HepG2 (cell line): ENCODE results near the gene RMI1. TPM values are rescaled to one million over a fixed set of nuclear protein-coding genes. Genes with fewer than 3 reads are reported as not detected.
A peak's percentile ranks its signal among the peaks of the same experiment; 100 is the strongest.

Experiments
- ATAC-seq: fragments of 200-7000 bp; cut with Tn5 transposase; 3 replicates; pipeline ENCODE4 v1.9.1; 2020; ENCODE audit warnings: mild to moderate bottlenecking, moderate library complexity
- BruUV-seq: library from RNA; stranded (reverse); fragments of 400-500 nt; replicated peaks from 2 replicates; lab custom pipeline; 2021; lab: Mats Ljungman, UMichigan
- CTCF ChIA-PET: fragments of 300-600 bp; formaldehyde crosslinking; extraction: SDS; loops from one replicate; lab custom pipeline; 2021; ENCODE audit warnings: low total read pairs, inconsistent platforms, low intra/inter-chr PET ratio; lab: Yijun Ruan, JAX
- POLR2A ChIA-PET: fragments of 350-600 bp; sonication (Branson Sonifier 250); formaldehyde crosslinking; loops from one replicate; lab custom pipeline; 2020; ENCODE audit warnings: antibody characterized with exemption, inconsistent platforms; lab: Yijun Ruan, JAX
- DNase-seq: peaks from one replicate; pipeline ENCODE4 v3.0.0-alpha.2; 2015; ENCODE audit warnings: low spot score
- FAIRE-seq: peaks from 3 replicates; lab custom pipeline; 2011; peaks lifted over from hg19 to GRCh38; lab: Jason Lieb, UNC
- H2AFZ ChIP-seq: one replicate; pipeline ENCODE4 v1.6.1; 2011; ENCODE audit warnings: low read length, inconsistent platforms
- H3K27ac ChIP-seq: fragments of 300-600 bp; 3 replicates; pipeline ENCODE4 v1.8.0; 2011; ENCODE audit warnings: mixed run types, mild to moderate bottlenecking, mixed read lengths, low read length, inconsistent platforms; ENCODE audit not compliant: insufficient read depth; ENCODE audit errors: extremely low read length
- H3K27me3 ChIP-seq, 2 experiments: fragments of 200-600 bp in 1 of 2; 2 replicates in 1 of 2; 3 replicates in 1 of 2; pipeline versions ENCODE4 v1.6.0 to v1.8.0; 2011; ENCODE audit warnings: low read length in 2 of 2, mild to moderate bottlenecking in 2 of 2, moderate library complexity in 2 of 2, inconsistent platforms in 1 of 2; ENCODE audit not compliant: insufficient read depth in 2 of 2, control insufficient read depth in 1 of 2
- H3K36me3 ChIP-seq, 2 experiments: fragments of 200-600 bp in 1 of 2; replicated peaks in 1 of 2; 2 replicates in 1 of 2; 3 replicates in 1 of 2; pipeline versions ENCODE4 v1.5.1 to v1.8.0; 2011; ENCODE audit warnings: low read length in 2 of 2, inconsistent platforms in 1 of 2; ENCODE audit not compliant: insufficient read depth in 2 of 2, control insufficient read depth in 1 of 2
- H3K4me1 ChIP-seq: 2 replicates; pipeline ENCODE4 v1.5.1; 2012; ENCODE audit warnings: low read length, inconsistent platforms; ENCODE audit not compliant: insufficient read depth
- H3K4me2 ChIP-seq: 2 replicates; pipeline ENCODE4 v1.6.0; 2011; ENCODE audit warnings: low read depth, low read length, inconsistent platforms
- H3K4me3 ChIP-seq, 3 experiments: fragments of 200-600 bp in 1 of 3; sonication (generic), shearing (Covaris generic) in 1 of 3; replicated peaks in 1 of 3; 2 replicates each; pipeline ENCODE4 v1.5.1; 2011 to 2016; ENCODE audit warnings: low read length in 3 of 3, inconsistent platforms in 2 of 3, low read depth in 2 of 3, mild to moderate bottlenecking in 2 of 3, control low read depth in 1 of 3, mixed read lengths in 1 of 3; ENCODE audit not compliant: insufficient read depth in 1 of 3
- H3K79me2 ChIP-seq: one replicate; pipeline ENCODE4 v1.6.1; 2011; ENCODE audit warnings: low read length, inconsistent platforms; ENCODE audit not compliant: insufficient read depth
- H3K9ac ChIP-seq: 2 replicates; pipeline ENCODE4 v1.6.0; 2011; ENCODE audit warnings: mild to moderate bottlenecking, low read depth, low read length, inconsistent platforms; ENCODE audit not compliant: insufficient read depth
- H3K9me3 ChIP-seq: 2 replicates; pipeline ENCODE4 v1.5.1; 2012; ENCODE audit warnings: mild to moderate bottlenecking, low read length
- H4K20me1 ChIP-seq: 2 replicates; pipeline ENCODE4 v1.6.0; 2011; ENCODE audit warnings: inconsistent platforms, mild to moderate bottlenecking, low read length, moderate library complexity; ENCODE audit not compliant: insufficient read depth
- DR1 ChIP-seq: sonication (generic); formaldehyde crosslinking; IDR thresholded peaks from 2 replicates; pipeline ENCODE4 v1.8.0; 2021; ENCODE audit warnings: mild to moderate bottlenecking, missing genetic modification reagents, inconsistent platforms
- HNF4G ChIP-seq, 2 experiments: sonication (generic) in 1 of 2; formaldehyde crosslinking in 1 of 2; IDR thresholded peaks; 2 replicates each; pipeline versions ENCODE4 v1.4.0 to v1.6.1; 2011 to 2020; ENCODE audit warnings: borderline replicate concordance in 2 of 2, low read depth in 2 of 2, mild to moderate bottlenecking in 2 of 2, low read length in 1 of 2, missing genetic modification reagents in 1 of 2, moderate library complexity in 1 of 2
- KMT2A ChIP-seq: sonication (generic); formaldehyde crosslinking; IDR thresholded peaks from 2 replicates; pipeline ENCODE4 v1.4.0; 2020; ENCODE audit warnings: missing genetic modification reagents
- MAFF ChIP-seq: IDR thresholded peaks from 2 replicates; pipeline ENCODE4 v1.6.1; 2011; ENCODE audit warnings: low read depth, low read length, improper control_type of control experiment
- RFXAP ChIP-seq: sonication (generic); formaldehyde crosslinking; IDR thresholded peaks from 2 replicates; pipeline ENCODE4 v1.4.0; 2020; ENCODE audit warnings: missing genetic modification reagents, borderline replicate concordance
- SNAPC2 ChIP-seq: sonication (generic); formaldehyde crosslinking; IDR thresholded peaks from 2 replicates; pipeline ENCODE4 v1.8.1; 2022; ENCODE audit warnings: mild to moderate bottlenecking, missing genetic modification reagents
- TEAD2 ChIP-seq: sonication (generic); formaldehyde crosslinking; IDR thresholded peaks from 2 replicates; pipeline ENCODE4 v1.9.0; 2021; ENCODE audit warnings: missing genetic modification reagents
- ZBTB8A ChIP-seq: sonication (generic); formaldehyde crosslinking; IDR thresholded peaks from 2 replicates; pipeline ENCODE4 v1.4.0; 2020; ENCODE audit warnings: mild to moderate bottlenecking, low read depth, missing genetic modification reagents, borderline replicate concordance
- ZNF24 ChIP-seq: fragments of 450-650 bp; IDR thresholded peaks from 2 replicates; pipeline ENCODE4 v1.6.1; 2017; ENCODE audit warnings: antibody characterized with exemption, mild to moderate bottlenecking
- ZNF251 ChIP-seq: sonication (generic); formaldehyde crosslinking; IDR thresholded peaks from 2 replicates; pipeline ENCODE4 v1.9.0; 2021; ENCODE audit warnings: mild to moderate bottlenecking, missing genetic modification reagents
- ZNF292 ChIP-seq: sonication (generic); formaldehyde crosslinking; IDR thresholded peaks from 2 replicates; pipeline ENCODE4 v1.8.1; 2022; ENCODE audit warnings: mild to moderate bottlenecking, low read depth, missing genetic modification reagents, borderline replicate concordance
- ZNF337 ChIP-seq: sonication (generic); formaldehyde crosslinking; IDR thresholded peaks from 2 replicates; pipeline ENCODE4 v1.5.1; 2020; ENCODE audit warnings: missing genetic modification reagents, low read depth, mild to moderate bottlenecking, borderline replicate concordance
- ZNF577 ChIP-seq: sonication (generic); formaldehyde crosslinking; IDR thresholded peaks from 2 replicates; pipeline ENCODE4 v1.4.0; 2020; ENCODE audit warnings: mild to moderate bottlenecking, low read depth, missing genetic modification reagents, borderline replicate concordance
- ZNF652 ChIP-seq: IDR thresholded peaks from 2 replicates; pipeline ENCODE4 v1.6.1; 2016; ENCODE audit warnings: low read depth, borderline replicate concordance
- ZNF878 ChIP-seq: sonication (generic); formaldehyde crosslinking; IDR thresholded peaks from 2 replicates; pipeline ENCODE4 v1.8.1; 2023; ENCODE audit warnings: mild to moderate bottlenecking, missing genetic modification reagents, moderate library complexity
- WGBS: methylation state at CpG from one replicate; pipeline ENCODE4 v1.1.6; 2017; ENCODE audit warnings: low lambda C conversion rate; 5-methylcytosine and 5-hydroxymethylcytosine counted together
- in situ Hi-C: cut with HindIII; loops from 2 replicates; pipeline ENCODE4 v1.10.0; 2017; ENCODE audit warnings: low pct_unique_long_range_greater_than_20kb; ENCODE audit not compliant: extremely low pct_ligation_motif_present
- intact Hi-C: fragments of 100-400 bp; cut with micrococcal nuclease; formaldehyde crosslinking; loops from one replicate; pipeline ENCODE4 v1.10.0; 2022; ENCODE audit not compliant: unreplicated experiment
- polyA plus RNA-seq, 8 experiments: library from polyadenylated mRNA; depleted of rRNA in 3 of 8; stranded (reverse) in 7 of 8; unstranded in 1 of 8; fragments of >200 nt; fragmentation: Illumina TruSeq in 4 of 8; extraction: Trizol in 4 of 8; gene quantifications; 2 replicates each; pipeline versions ENCODE4 v1.2.1 to v1.2.3, GENCODE V29; 2011 to 2016; ENCODE audit warnings: low read depth in 4 of 8, missing spikeins in 1 of 8, mixed read lengths in 1 of 8; ENCODE audit not compliant: insufficient read depth in 1 of 8
- total RNA-seq, 5 experiments: library from RNA; depleted of rRNA; stranded (reverse); fragments of >200 nt; fragmentation: Illumina TruSeq; extraction: Trizol; gene quantifications; 2 replicates each; pipeline ENCODE4 v1.2.3, GENCODE V29; 2016; ENCODE audit warnings: low read depth in 1 of 5
- TF ChIP-seq, protein P1 (sequence below): sonication (generic); formaldehyde crosslinking; IDR thresholded peaks from 2 replicates; pipeline ENCODE4 v1.4.0; 2020; ENCODE audit warnings: missing genetic modification reagents
- TF ChIP-seq, protein P2 (sequence below): sonication (generic); formaldehyde crosslinking; IDR thresholded peaks from 2 replicates; pipeline ENCODE4 v1.8.0; 2022; ENCODE audit warnings: missing genetic modification reagents, mild to moderate bottlenecking, inconsistent platforms, borderline replicate concordance
- TF ChIP-seq, protein P3 (sequence below): sonication (generic); formaldehyde crosslinking; IDR thresholded peaks from 2 replicates; pipeline ENCODE4 v1.5.1; 2020; ENCODE audit warnings: mild to moderate bottlenecking, missing genetic modification reagents

RMI1 gene
- total and polyA plus RNA-seq, 2 of the 13 experiments (the other 11 are each of a cell fraction or from before 2014, with no cell fraction given): 0.54 to 3.7 TPM

DNA sequence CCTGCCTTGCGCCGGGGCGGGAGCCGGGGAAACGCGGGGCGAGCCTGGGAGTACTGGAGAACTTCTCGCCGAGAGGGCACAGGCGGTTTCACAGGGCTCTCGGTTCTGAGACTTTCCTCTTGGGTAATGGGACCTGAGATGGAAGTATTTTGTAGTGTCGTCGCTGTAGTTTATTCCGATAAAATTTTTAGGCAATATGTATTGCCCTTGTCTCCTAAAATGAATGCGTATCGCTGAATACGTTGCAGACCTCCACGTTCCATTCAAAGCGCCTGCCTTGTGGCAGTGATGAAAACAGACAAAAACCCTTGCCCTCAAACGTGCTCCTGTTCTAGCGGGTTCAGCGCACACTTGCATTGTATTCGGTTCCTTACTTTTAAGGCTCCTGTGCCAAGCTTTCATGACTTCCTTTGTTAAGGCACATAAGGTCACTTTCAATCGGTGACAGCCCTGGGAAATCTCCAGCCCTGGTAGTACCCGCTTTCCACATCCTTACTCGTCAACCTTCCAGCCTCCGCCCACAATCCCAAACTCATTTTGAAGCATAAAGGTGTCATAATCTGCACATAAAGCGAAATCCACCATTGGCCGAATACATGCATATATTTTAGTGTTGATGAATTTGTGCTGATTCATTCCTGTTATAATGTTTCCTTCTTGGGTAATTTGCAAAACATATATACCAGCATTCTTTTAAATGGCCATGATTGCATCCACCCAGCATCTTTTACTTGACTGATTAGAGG is 694 bp downstream of the RMI1 start:
- Histone ChIP-seq H3K9ac (peak overlapping the region; percentile 100), H2AFZ (no peak overlapping the region), H3K4me3 (peak overlapping the region; percentile 92 to 98 (median 95)), H3K4me1 (peaks cover 63% of the 10 kb centered on the region), H3K27me3 (peaks cover 0 to 6% of the 10 kb centered on the region in 2 experiments; a peak in 1 of 5 replicates), H3K9me3 (no peaks in the 10 kb centered on the region), H3K4me2 (peak overlapping the region; percentile 85), H3K79me2 (peaks cover 88% of the 10 kb centered on the region), H4K20me1 (peaks cover 31% of the 10 kb centered on the region), H3K27ac (peak overlapping the region; percentile 96), H3K36me3 (peaks cover 0 to 16% of the 10 kb centered on the region in 2 experiments; a peak in 2 of 5 replicates)
- intact Hi-C loops: loop anchor here (10.0 kb wide), 1 partner anchor 74 kb away; no protein-coding TSS in a partner anchor
- 1% methylated on average over 22 of the region's 29 CpGs for WGBS
- TSS peak; percentile 76 for BruUV-seq
- in situ Hi-C loops: no loop called here
- ChIA-PET POLR2A (interaction anchor here (0.6 to 5.5 kb wide), 10 partner anchors 9 to 60 kb away, joined by 3 to 96 read pairs (median 10); partner anchors contain the start of gene KIF27), CTCF (no interaction called here)
- ATAC-seq: peak; percentile 41
- peak; percentile 21 for FAIRE-seq
- DNase-seq: no peak
- TF ChIP-seq, protein P1, sequence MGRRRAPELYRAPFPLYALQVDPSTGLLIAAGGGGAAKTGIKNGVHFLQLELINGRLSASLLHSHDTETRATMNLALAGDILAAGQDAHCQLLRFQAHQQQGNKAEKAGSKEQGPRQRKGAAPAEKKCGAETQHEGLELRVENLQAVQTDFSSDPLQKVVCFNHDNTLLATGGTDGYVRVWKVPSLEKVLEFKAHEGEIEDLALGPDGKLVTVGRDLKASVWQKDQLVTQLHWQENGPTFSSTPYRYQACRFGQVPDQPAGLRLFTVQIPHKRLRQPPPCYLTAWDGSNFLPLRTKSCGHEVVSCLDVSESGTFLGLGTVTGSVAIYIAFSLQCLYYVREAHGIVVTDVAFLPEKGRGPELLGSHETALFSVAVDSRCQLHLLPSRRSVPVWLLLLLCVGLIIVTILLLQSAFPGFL (CRISPR knock-in tag): no peak
- TF ChIP-seq DR1 (CRISPR knock-in tag): no peak
- TF ChIP-seq KMT2A (CRISPR knock-in tag): peak; percentile 17; the same call in 1 of the 2 replicates
- TF ChIP-seq SNAPC2: no peak
- TF ChIP-seq MAFF: peak; percentile 49; the same call in 1 of the 2 replicates
- TF ChIP-seq, protein P2, sequence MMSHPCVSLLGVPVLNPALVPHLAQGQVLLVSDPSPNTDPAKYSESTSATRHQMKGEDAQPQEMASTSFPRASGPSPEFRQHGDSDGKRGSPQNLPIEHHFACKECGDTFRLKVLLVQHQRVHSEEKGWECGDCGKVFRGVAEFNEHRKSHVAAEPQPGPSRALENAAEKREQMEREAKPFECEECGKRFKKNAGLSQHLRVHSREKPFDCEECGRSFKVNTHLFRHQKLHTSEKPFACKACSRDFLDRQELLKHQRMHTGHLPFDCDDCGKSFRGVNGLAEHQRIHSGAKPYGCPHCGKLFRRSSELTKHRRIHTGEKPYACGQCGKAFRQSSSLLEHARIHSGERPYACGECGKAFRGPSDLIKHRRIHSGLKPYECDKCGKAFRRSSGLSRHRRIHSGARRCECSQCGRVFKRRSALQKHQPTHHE: no peak
- no peak for TF ChIP-seq ZBTB8A (CRISPR knock-in tag)
- no peak for TF ChIP-seq ZNF251 (CRISPR knock-in tag)
- TF ChIP-seq ZNF577: no peak
- no peak for TF ChIP-seq ZNF24
- 0 out of 2 replicates have a peak, but pooled peaks have one; percentile 17 for TF ChIP-seq ZNF878 (CRISPR knock-in tag)
- no peak for TF ChIP-seq ZNF652 (CRISPR knock-in tag)
- no peak for TF ChIP-seq ZNF337 (CRISPR knock-in tag)
- no peak for TF ChIP-seq ZNF292 (CRISPR knock-in tag)
- no peak for TF ChIP-seq TEAD2
- TF ChIP-seq HNF4G (IDR thresholded peaks at IDR 0.05; ENCODE audit: borderline replicate concordance, low read depth, low read length): no peak
- TF ChIP-seq HNF4G (CRISPR knock-in tag; IDR thresholded peaks at IDR 0.05; ENCODE audit: borderline replicate concordance, low read depth): no peak
- no peak for TF ChIP-seq RFXAP (CRISPR knock-in tag)
- TF ChIP-seq, protein P3, sequence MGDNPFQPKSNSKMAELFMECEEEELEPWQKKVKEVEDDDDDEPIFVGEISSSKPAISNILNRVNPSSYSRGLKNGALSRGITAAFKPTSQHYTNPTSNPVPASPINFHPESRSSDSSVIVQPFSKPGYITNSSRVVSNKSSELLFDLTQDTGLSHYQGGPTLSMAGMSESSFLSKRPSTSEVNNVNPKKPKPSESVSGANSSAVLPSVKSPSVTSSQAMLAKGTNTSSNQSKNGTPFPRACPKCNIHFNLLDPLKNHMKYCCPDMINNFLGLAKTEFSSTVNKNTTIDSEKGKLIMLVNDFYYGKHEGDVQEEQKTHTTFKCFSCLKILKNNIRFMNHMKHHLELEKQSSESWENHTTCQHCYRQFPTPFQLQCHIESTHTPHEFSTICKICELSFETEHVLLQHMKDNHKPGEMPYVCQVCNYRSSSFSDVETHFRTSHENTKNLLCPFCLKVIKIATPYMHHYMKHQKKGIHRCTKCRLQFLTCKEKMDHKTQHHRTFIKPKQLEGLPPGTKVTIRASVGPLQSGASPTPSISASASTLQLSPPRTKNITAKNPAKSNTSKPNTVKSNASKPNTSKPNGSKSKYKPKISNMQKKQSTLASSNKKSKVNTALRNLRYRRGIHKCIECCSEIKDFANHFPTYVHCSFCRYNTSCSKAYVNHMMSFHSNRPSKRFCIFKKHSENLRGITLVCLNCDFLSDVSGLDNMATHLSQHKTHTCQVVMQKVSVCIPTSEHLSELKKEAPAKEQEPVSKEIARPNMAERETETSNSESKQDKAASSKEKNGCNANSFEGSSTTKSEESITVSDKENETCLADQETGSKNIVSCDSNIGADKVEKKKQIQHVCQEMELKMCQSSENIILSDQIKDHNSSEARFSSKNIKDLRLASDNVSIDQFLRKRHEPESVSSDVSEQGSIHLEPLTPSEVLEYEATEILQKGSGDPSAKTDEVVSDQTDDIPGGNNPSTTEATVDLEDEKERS (CRISPR knock-in tag): no peak
